Measurements from ENCODE around the gene APBA1.
A peak's percentile ranks its signal among the peaks of the same experiment; 100 is the strongest.

APBA1 gene

DNA sequence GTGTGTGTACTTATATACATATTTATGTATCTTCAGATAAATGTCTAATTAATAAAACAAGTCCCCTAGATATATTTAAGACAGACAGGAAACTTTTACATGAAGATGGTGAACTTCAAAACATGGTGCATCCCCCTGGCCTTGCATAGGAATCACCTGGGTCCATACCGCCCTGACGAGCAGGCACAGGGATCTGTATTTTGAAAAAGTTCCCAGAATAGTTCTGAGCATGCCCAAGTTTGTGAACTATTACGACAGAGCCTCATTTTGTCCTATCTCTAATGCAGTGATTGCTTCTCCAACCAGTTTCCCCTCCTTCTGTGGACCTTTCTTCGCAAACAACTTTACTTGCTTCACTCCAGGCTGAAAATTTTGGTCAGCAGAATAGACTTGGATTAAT is 98.1 kb downstream of the APBA1 start:
- DNase-seq: no peak

DNA sequence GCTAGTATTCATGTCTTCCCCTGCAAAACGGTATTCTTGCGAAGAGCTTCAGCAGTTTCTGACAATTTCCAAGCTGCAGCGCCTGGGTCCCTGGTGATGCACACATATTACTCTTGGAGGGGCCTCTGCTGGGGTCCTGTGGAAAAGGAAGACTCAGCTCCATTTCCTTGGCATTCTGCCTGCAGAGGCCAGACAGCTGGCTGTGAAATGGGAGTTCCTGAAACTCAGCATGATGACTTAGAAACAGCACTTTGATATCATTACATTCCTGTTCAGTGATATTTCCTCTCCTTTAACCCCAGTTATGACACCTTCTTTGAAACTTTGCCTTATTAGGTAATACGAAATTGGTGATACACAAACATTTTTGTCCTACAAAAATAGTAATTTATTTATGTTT is 98.5 kb downstream of the APBA1 start:
- DNase-seq: no peak

DNA sequence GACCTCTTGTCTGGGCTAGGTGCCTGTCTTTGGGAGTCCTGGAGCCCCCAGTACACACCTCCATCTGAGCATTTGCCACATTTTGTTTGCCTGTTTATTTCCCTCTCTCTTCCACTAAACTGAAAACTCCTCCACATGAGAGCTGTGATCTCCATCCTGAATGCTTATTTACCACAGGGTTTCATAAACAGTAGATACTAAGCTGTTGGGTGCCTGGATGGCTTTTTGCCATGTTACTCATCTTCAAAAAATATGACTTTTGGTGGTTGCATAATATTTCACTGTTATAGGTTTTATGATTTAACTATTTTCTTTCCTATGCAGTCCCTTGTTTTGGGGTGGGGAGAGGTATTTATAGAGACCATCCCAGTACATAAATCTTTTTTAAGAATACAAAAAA is 99.6 kb downstream of the APBA1 start:
- no peak for DNase-seq

DNA sequence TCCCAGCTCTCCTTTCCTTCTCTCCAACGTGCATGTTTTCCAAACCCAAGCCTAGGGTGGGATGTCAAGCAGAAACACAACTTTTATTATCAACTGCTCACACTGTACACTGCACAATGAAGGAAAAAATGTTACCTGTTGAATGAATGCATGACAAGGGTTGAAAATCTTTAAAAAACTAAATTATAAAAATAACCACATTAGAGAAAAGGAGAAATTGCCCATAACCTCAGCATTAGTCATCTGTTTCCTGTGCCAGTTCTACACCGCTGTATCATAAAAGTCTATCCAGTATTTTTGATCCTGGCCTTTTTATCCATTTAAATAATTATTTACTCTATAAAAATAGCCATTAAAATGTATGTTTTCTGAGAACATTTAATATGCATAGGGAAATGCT is 101.1 kb downstream of the APBA1 start:
- DNase-seq: no peak

DNA sequence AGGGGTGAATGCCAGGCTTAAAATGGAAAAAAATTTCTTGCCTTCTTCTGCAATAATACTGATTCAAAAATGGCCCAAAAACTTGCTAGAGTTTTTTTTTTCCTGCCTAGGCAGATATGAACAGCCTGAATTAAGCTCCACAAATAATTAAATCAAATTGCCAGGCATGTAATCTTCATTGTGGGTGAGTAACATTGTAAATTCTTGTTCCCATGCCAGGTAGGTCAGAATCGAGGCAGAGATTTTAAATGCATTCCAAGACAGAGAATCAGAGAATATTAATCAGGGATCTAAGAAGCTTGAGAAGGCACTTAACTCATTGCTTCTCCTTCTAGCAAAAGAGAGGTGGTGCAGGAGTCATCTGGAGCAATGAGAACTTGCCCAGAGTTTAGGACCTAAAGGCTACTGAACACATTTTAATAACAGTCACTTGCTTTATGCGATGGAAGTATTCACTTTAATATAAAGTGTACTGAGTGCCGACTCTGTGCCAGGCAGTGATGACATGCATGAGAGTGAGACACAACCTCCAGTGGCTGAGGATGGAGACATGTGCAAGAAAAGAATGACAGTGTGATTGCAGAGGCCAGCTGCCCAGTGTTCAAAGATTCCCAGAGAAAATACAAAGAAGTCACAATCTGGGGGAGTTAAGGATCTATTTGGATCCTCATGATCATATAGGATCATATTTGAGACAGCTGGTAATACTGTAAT is 102.3 kb downstream of the APBA1 start:
- DNase-seq: no peak

DNA sequence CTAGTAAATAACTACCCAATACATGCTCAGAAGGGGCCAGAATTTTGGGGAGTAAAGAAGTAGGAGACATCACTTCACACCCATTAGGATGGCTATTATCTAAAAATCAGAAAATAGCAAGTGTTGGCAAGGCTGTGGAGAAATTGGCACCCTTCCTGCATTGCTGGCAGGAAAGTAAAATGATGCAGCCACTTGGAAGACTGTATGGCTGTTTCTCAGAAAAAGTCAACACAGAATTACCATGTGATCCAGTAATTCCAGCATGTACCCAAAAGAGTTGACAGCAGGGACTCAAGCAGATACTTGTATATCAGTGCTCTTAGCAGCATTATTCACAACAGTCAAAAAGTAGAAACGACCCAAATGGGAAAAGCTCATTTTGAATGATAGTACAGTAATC is 107.6 kb downstream of the APBA1 start:
- DNase-seq: no peak

DNA sequence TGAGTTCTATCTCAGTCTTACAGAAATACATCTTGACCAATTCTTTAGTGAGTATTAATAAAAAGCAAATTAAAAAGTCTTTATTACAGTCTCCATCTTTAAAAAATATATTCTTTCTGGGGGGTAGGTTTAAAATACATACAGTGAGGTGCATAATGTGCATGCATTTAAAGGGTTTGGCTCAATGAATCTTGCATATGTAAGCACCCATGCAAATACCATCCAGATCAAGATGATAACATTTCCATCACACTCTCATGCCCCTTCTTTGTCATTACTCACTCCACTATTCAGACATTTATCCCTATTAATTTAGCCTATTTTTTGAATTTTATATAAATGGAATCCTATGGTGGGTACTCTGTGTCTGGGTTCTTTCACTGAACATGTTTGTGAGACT is 113.0 kb downstream of the APBA1 start:
- DNase-seq: no peak

DNA sequence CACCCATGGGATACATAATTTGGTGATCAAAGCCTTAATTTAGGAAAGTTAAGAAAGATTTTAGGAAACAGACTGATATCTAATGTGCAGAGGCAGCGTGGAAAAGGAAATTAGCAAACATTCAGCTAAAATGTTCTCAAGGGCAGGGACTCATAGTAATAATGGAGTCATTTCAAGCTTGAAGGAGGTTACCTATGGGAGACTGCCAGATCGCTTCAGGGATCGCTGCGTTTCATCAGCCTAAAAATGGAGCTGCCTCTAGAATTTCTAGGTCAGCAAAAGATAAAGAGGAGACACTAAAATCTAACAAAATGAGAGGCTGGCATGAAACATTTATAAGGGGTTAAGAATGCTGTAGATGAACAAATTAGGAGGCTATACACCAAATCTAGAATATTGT is 115.5 kb downstream of the APBA1 start:
- no peak for DNase-seq

DNA sequence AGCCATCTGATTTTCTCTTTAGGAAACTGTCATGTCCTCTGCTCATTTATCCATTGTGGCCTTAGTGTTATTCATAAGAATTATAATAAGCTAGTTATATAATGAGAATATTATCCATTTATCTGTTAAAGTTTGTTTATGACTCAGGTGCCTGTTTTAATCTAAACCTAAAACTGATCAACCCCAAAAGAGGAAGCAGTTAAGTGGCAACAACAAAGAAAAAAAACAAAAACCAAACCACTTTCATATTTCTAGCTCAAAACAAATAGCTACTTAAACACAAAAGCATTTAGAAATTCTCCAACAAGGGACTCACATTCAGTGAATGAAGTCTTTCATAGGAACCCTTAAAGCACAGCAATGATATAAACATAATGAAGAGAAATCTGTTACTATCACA is 116.4 kb downstream of the APBA1 start:
- no peak for DNase-seq

DNA sequence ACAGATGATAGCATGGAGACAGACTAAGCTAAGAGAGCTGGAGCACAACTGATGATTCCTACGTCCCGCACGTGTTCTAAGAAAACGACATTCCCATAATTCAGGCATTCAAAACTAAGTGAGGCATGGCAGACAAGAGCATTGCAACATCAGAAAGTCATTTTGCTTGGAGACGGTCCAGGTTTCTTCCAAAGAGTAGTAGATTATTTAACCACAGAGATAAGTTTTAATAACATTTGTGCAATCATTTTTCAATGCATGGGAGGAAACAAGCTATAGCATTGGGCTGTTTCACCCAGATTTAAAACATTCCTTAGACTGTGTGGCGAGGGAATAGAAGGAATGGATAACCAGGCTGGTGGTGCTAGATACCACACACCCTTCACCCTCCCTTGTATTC is 117.2 kb downstream of the APBA1 start:
- DNase-seq: no peak

DNA sequence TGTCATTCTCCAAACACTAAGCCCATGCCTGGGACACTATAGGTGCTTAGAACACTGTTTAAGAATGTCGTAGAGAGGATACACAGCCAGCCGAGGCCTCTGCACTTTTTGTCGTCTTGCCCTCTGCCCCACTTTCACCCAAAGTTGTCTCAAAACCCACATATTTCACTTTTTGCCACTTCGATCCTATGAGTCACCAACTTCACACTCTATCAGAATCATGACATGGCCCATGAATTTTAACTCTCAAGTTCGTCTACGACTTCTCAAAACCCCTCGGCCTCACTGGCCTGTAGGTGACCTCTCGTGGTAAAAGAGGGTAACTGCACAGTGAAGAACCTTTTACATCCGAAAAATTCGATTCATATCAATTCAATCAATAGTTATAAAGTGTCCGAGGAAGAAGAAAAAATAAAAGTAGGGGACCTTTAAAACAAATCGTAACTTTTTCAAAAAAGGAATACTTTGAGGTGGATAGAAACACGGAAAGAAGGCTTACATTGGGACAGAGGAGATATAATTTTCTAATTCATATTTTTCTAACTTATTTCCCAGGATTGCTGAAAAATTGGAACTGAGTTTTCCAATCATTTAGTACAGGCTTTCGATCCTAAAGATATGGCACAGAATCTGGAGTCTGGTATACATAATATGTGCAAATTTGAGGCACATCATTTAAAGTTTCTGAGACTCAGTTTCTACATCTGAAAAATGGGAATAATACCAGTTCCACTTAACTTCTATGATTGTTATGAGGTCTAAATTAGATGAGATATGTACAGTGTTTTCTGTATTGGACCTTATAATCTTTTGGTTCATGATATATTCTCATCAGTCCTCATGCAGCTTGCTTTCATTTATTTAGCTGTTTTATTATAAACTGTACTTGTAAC is 122.6 kb downstream of the APBA1 start:
- peak in 1 of 2 experiments; percentile 6 for DNase-seq

DNA sequence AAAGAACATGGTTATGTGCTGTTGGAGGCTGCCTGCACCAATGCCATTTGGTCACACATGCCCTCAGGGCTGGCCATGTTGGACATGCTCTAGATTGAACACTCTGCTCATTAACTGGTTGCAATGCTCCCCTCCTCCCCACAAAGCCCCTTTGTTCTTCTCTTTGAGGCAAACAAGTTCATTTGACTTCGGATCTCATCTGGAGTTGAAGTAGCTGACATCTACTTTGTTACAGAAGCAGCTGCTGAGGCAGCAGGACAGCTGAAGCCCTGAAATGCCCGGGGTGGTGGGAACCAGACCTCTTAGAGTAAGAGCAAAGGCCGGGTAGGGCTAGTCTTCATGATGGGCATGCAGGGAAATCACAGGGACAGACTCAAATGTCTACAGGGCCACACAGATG is 123.5 kb downstream of the APBA1 start:
- DNase-seq: no peak

DNA sequence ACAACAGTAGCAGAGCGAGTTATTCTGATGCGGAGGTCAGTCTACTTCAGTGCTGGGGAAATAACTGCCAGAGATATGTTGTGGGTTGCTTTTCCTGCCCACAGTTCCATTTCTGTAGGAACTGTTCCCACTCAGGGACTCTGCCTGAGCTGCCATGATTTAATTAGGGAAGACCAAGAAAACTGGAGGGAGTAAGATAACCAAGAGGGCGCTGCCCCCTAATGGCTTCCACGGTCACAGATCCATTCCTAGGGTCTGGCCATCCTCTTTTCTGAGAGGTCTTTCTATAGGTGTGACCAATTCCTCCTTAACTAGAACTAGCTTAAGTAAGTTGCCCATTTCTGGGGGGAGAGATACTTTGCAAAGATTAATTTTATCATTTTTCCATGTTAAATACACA is 125.9 kb downstream of the APBA1 start:
- DNase-seq: peak in 1 of 2 experiments; percentile 41

DNA sequence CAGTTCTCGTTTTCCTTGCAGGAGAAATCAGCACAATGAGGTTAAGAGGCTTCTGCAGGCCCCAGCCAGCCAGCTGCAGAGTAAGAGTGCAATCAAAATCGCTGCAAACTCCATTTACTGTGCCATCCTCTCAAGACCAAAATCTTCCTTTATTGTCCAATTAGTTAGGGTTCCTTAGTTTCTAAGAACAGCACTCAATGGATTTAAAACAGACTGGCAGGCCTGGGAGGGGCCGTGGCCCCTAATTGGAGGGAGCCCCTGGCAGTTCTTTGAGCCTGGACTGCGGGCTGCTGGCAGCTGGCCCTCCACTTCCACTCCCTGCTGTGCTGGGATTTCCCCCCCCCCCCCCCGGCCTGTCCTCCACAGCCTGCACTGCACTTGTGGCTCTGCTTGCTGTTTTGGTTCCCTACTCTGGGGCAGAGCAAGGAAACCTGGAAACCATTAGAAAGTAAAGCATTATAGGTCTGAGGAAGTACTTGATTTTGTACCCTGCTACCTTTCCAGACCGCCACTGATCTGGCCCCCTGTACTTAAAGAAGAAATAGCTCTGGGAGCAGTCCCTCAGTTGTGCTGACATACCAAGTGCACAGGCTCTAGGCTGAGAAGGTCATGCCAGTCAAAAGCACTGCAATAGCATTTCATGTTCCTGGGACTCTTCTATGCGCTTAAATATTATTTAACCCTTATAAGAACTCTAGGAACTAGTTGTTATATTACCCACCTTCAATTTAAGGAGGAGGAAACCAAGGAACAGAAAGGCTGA is 129.0 kb downstream of the APBA1 start:
- no peak for DNase-seq

DNA sequence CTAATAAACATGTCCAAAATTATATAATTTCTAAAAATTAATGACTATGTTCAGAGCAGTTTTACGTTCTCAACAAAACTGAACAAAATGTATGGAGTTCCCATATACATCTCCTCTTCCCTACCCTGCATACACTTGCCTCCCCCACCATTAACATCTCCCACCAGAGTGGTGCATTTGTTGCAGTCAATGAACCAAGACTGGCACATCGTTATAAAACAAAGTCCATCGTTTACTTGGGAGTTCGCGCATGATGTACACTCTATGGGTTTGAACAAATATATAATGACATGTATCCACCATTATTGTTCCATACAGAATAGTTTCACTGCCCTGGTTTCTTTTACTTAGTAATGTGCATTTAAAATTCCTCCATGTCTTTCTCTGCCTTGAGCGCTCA is 130.1 kb downstream of the APBA1 start:
- DNase-seq: no peak

DNA sequence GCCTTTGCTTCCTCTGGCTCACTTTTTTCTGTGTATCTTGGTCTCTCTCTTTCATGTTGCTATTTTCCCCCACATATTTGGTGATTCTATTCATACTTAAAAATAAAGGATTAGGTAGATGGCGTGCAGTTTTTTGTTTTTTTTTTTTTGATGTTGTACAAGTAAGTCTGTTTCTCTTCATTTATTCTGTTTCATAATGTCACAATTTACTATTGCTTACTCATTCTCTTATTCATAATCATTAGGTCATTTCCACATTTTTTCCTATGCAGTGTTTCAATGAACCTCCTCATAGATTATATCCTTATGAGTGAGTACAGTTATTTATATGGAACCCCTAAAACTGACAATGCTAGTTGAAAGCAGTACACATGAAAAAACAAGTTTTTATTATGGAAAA is 136.3 kb downstream of the APBA1 start:
- no peak for DNase-seq

DNA sequence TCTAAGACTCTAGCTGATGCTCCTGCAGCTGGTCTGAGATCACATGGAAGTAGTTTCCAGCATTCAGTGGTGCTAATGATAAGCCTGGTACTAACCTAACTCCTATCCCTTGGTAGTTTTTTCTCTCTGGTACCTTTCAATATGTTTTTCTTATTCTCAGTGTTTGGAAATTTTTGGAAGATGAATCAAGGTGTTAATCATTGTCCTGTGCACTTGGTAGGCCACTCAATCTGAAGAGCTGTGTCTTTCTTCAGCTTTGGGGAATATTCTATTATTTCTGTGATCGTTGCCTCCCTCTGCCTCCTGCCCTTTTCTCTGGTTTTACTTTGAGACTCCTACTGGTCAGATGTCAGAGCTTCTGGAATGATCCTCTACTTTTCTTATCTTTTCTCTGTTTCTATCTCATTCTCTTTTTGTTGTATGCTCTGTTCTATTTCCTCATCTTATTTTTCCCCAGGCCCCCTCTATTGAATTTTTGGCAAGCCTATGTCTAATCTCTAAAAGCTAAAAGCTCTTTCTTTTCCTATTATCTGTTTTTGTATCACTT is 136.8 kb downstream of the APBA1 start:
- DNase-seq: no peak

DNA sequence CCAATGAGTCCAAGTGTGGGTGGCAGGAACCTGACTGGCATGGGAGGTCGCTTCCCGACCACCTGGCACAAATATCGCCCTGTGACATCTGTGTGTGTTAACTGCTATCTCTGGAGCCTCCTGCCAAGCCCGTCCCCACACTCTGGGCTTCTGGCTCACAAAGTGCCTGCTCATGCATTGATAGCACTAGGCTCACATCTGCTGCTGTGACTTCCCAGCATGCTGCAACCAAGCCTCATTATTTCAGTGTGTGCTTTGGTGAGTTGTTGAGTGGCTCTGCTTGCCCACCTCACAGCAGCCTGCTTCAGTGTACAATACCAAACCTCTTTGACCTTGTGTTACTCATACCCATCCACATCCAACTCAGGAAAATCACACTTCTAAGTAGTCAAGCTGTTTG is 139.8 kb downstream of the APBA1 start:
- DNase-seq: peak in 1 of 2 experiments; percentile 7

DNA sequence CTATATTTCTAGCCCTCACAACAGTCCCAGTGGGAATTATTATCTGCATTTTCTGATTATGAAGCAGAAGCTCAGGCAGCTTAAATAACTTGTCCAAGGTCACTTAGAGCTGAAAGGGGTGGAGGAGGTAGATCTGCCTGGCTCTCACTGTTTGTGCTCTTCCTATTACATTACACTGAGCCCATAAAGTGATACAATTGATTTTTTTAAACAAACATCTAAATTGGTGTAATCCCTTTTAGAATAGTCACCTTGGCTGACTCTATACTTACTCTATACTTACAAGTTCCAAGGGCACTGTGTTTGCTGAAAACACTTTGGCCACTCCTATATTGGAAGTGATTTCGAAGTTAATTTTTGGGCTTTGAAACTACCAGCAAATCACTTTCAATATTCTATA is 144.7 kb downstream of the APBA1 start:
- DNase-seq: no peak

DNA sequence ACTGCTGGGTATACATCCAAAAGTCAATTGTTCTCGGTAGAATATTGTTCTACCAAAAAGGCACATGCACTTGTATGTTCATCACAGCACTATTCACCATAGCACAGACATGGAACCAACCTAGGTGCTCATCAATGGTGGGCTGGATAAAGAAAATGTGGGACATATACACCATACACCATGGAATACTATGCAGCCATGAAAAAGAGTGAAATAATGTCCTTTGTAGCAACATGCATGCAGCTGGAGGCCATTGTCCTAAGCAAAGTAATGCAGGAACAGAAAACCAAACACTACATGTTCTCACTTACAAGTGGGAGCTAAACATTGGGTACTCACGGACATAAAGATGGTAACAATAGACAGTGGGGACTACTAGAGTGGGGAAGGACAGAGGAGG is 145.5 kb downstream of the APBA1 start:
- no peak for DNase-seq

DNA sequence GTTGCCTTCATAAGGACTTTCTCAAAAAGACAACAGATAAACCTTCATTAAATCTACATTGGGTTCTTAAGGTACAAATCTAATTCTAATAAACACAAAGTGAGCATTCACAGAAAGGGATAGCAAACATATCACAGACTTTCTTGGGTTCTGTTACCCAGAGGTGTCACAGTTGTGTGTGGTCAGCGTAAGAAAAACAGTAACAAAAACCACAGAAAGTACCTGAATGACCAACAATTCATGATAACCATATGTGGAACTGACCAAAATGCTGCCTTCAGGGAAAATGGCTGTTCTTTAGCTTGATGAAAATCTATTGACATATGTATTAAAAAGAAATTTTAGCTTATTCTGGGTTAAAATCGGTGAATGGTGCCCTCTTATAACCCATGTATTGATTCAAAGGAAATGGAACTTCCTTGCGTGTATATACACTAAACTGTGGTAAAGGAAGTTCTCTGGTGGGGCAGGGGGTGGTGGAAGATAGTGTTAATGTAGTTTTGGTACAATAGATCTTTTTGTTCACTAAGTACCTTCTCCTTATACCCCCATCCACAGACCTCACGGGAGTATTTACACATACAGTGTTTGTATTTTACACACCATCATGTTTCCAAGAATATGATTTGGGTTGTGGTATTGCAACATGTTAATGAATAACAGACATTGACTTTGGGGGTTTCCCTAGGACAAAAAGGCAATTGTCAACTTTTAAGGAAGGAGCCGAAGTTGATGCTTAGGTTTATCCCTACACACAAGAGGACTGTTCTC is 152.5 kb downstream of the APBA1 start:
- no peak for DNase-seq
